Naive thymus-derived CD4-positive, alpha-beta T cell (primary cell): ENCODE data around the gene B3GAT2. TPM values are rescaled to one million over a fixed set of nuclear protein-coding genes. Genes with fewer than 3 reads are reported as not detected.

Experiments
- ATAC-seq: fragments of 150-1000 bp; cut with Tn5 transposase; 2 replicates; pipeline ENCODE4 v1.10.0; 2021; ENCODE audit warnings: mild to moderate bottlenecking, moderate library complexity
- CTCF ChIA-PET: fragments of 350-600 bp; sonication (Branson Sonifier 250); formaldehyde crosslinking; loops from one replicate; lab custom pipeline; 2021; ENCODE audit warnings: antibody characterized with exemption; lab: Charles Lee
- POLR2A ChIA-PET: fragments of 350-600 bp; sonication (Branson Sonifier 250); formaldehyde crosslinking; loops from one replicate; lab custom pipeline; 2021; ENCODE audit warnings: antibody characterized with exemption, inconsistent platforms; lab: Charles Lee
- DNase-seq, 9 donors: peaks; one replicate each; pipeline versions ENCODE4 v3.0.0 to v3.0.0-alpha.2; 2020 to 2022; ENCODE audit warnings: mixed read lengths in 1 of 9
- H3K27ac ChIP-seq: one replicate; pipeline ENCODE4 v1.7.0; 2013; ENCODE audit warnings: mild to moderate bottlenecking, low read depth, low read length, moderate library complexity
- H3K27me3 ChIP-seq, 2 donors: one replicate each; pipeline ENCODE4 v1.7.0; 2013; ENCODE audit warnings: low read length in 2 of 2, mild to moderate bottlenecking in 2 of 2, moderate library complexity in 2 of 2; ENCODE audit not compliant: control insufficient read depth in 2 of 2, insufficient read depth in 2 of 2
- H3K36me3 ChIP-seq, 3 experiments: 1 replicate in 2 of 3; 2 replicates in 1 of 3; pipeline ENCODE4 v1.7.0; 2013; ENCODE audit warnings: low read length in 3 of 3, mild to moderate bottlenecking in 3 of 3, moderate library complexity in 1 of 3; ENCODE audit not compliant: insufficient read depth in 3 of 3, control insufficient read depth in 2 of 3
- H3K4me1 ChIP-seq, 2 donors: one replicate each; pipeline ENCODE4 v1.7.0; 2013; ENCODE audit warnings: low read length in 2 of 2, mild to moderate bottlenecking in 2 of 2, moderate library complexity in 1 of 2; ENCODE audit not compliant: control insufficient read depth in 2 of 2, insufficient read depth in 2 of 2
- H3K4me3 ChIP-seq: 2 replicates; pipeline ENCODE4 v1.7.0; 2013; ENCODE audit warnings: mild to moderate bottlenecking, low read length
- H3K9me3 ChIP-seq, 3 experiments: 1 replicate in 2 of 3; 2 replicates in 1 of 3; pipeline ENCODE4 v1.7.0; 2013; ENCODE audit warnings: low read length in 3 of 3; ENCODE audit not compliant: control insufficient read depth in 2 of 3
- H3K27ac Mint-ChIP-seq, 9 donors: one replicate each; pipeline ENCODE4 v1.8.0; 2020 to 2022; ENCODE audit warnings: mixed read lengths in 9 of 9, mild to moderate bottlenecking in 8 of 9, moderate library complexity in 5 of 9, inconsistent platforms in 2 of 9
- H3K27me3 Mint-ChIP-seq, 5 donors: one replicate each; pipeline ENCODE4 v1.8.0; 2021 to 2022; ENCODE audit warnings: mixed read lengths in 5 of 5, mild to moderate bottlenecking in 1 of 5
- H3K36me3 Mint-ChIP-seq, 5 donors: one replicate each; pipeline ENCODE4 v1.8.0; 2020 to 2022; ENCODE audit warnings: mixed read lengths in 5 of 5, mild to moderate bottlenecking in 3 of 5, inconsistent platforms in 1 of 5
- H3K4me1 Mint-ChIP-seq, 7 donors: one replicate each; pipeline ENCODE4 v1.8.0; 2020 to 2022; ENCODE audit warnings: mixed read lengths in 7 of 7, mild to moderate bottlenecking in 3 of 7, inconsistent platforms in 1 of 7
- H3K4me3 Mint-ChIP-seq, 10 donors: one replicate each; pipeline ENCODE4 v1.8.0; 2020 to 2022; ENCODE audit warnings: mild to moderate bottlenecking in 10 of 10, mixed read lengths in 10 of 10, moderate library complexity in 6 of 10, inconsistent platforms in 2 of 10
- H3K9me3 Mint-ChIP-seq, 11 donors: one replicate each; pipeline ENCODE4 v1.8.0; 2020 to 2022; ENCODE audit warnings: mixed read lengths in 11 of 11, mild to moderate bottlenecking in 4 of 11, inconsistent platforms in 1 of 11, moderate library complexity in 1 of 11
- intact Hi-C, 2 donors: fragments of 100-400 bp; cut with micrococcal nuclease; formaldehyde crosslinking; loops; one replicate each; pipeline ENCODE4 v1.15.1; 2023
- polyA plus RNA-seq, 2 donors: library from polyadenylated mRNA; unstranded; fragments of 300-500 nt; fragmentation: Illumina TruSeq; gene quantifications; one replicate each; pipeline ENCODE4 v1.2.3, GENCODE V29; 2021
- total RNA-seq, 6 experiments: library from RNA in 5 of 6; stranded (reverse) in 5 of 6; gene quantifications; 1 replicate in 5 of 6; 2 replicates in 1 of 6; pipeline ENCODE4 v1.2.3 and lab custom pipeline; 2021 to 2026

The B3GAT2 gene
- total and polyA plus RNA-seq, 7 experiments from 2014 or later: 0.49 to 0.72 TPM; not detected in 5

GRCh38 chr6:70849348-70850069, 107.4 kb downstream of the B3GAT2 start:
- Histone ChIP-seq H3K9me3 (no peaks in the 10 kb centered on the region), H3K36me3 (peaks cover 0 to 10% (median 0%) of the 10 kb centered on the region in 3 experiments), H3K4me3 (no peak overlapping the region), H3K27ac (no peak overlapping the region), H3K27me3 (no peaks in the 10 kb centered on the region), H3K4me1 (no peaks in the 10 kb centered on the region)
- DNase-seq: no peak
- H3K36me3 Mint-ChIP-seq: peaks cover 0 to 24% (median 13%) of the 10 kb centered on the region in 5 donors
- no peaks in the 10 kb centered on the region for H3K27me3 Mint-ChIP-seq
- peaks cover 3 to 28% (median 19%) of the 10 kb centered on the region in 7 donors for H3K4me1 Mint-ChIP-seq
- ChIA-PET POLR2A (no interaction called here), CTCF (interaction anchor here (0.6 kb wide), 1 partner anchor 35 kb away, joined by 3 read pairs; no protein-coding TSS in a partner anchor)
- no peak overlapping the region for H3K4me3 Mint-ChIP-seq
- no peak overlapping the region for H3K27ac Mint-ChIP-seq
- intact Hi-C loops: no loop called here
- ATAC-seq: no peak
- H3K9me3 Mint-ChIP-seq: no peaks in the 10 kb centered on the region

GRCh38 chr6:70847106-70848084, 109.5 kb downstream of the B3GAT2 start:
- intact Hi-C loops: no loop called here

GRCh38 chr6:70846207-70846835, 110.5 kb downstream of the B3GAT2 start:
- intact Hi-C loops: no loop called here
- Mint-ChIP-seq H3K4me1 (peaks cover 3 to 33% (median 19%) of the 10 kb centered on the region in 7 donors), H3K27ac (peak overlapping the region in 1 of 9 donors; percentile 55), H3K4me3 (peak overlapping the region in 1 of 10 donors; percentile 30), H3K27me3 (no peaks in the 10 kb centered on the region), H3K36me3 (peaks cover 7 to 22% (median 9%) of the 10 kb centered on the region in 5 donors), H3K9me3 (no peaks in the 10 kb centered on the region)
- Histone ChIP-seq H3K27ac (no peak overlapping the region), H3K4me1 (no peaks in the 10 kb centered on the region), H3K36me3 (no peaks in the 10 kb centered on the region), H3K4me3 (no peak overlapping the region), H3K27me3 (no peaks in the 10 kb centered on the region), H3K9me3 (no peaks in the 10 kb centered on the region)
- ChIA-PET POLR2A (no interaction called here), CTCF (no interaction called here)
- ATAC-seq: no peak
- DNase-seq: no peak

More at GRCh38 chr6:70847106-70848084, 109.5 kb downstream of the B3GAT2 start:
- ATAC-seq (no peak), DNase-seq (no peak)
- Mint-ChIP-seq H3K9me3 (no peaks in the 10 kb centered on the region), H3K36me3 (peaks cover under 1 to 18% (median 8%) of the 10 kb centered on the region in 5 donors), H3K27ac (peak overlapping the region in 5 of 9 donors; percentile 2 to 54 (median 22)), H3K4me3 (no peak overlapping the region), H3K4me1 (peaks cover 3 to 33% (median 19%) of the 10 kb centered on the region in 7 donors), H3K27me3 (no peaks in the 10 kb centered on the region)
- Histone ChIP-seq H3K36me3 (peaks cover 0 to 7% (median 0%) of the 10 kb centered on the region in 3 experiments), H3K9me3 (no peaks in the 10 kb centered on the region), H3K4me3 (no peak overlapping the region), H3K27me3 (no peaks in the 10 kb centered on the region), H3K4me1 (no peaks in the 10 kb centered on the region), H3K27ac (no peak overlapping the region)
- POLR2A ChIA-PET: no interaction called here
- CTCF ChIA-PET: no interaction called here

- Mint-ChIP-seq H3K4me3 (no peak overlapping the region), H3K27ac (no peak overlapping the region), H3K9me3 (no peaks in the 10 kb centered on the region), H3K4me1 (peaks cover 3 to 33% (median 19%) of the 10 kb centered on the region in 7 donors), H3K27me3 (no peaks in the 10 kb centered on the region), H3K36me3 (peaks cover 7 to 24% (median 13%) of the 10 kb centered on the region in 5 donors)
- H3K27ac ChIP-seq: no peak overlapping the region
- no peaks in the 10 kb centered on the region for H3K27me3 ChIP-seq
- DNase-seq (no peak), ATAC-seq (no peak)
- H3K9me3 ChIP-seq: no peaks in the 10 kb centered on the region
- intact Hi-C loops: no loop called here
- no peaks in the 10 kb centered on the region for H3K4me1 ChIP-seq
- no peaks in the 10 kb centered on the region for H3K36me3 ChIP-seq
- ChIA-PET POLR2A (no interaction called here), CTCF (no interaction called here)
- H3K4me3 ChIP-seq: no peak overlapping the region
Measured at GRCh38 chr6:70844301-70844700, 112.6 kb downstream of the B3GAT2 start.

GRCh38 chr6:70843328-70843918, 113.4 kb downstream of the B3GAT2 start:
- Histone ChIP-seq H3K4me3 (no peak overlapping the region), H3K9me3 (no peaks in the 10 kb centered on the region), H3K36me3 (no peaks in the 10 kb centered on the region), H3K27me3 (no peaks in the 10 kb centered on the region), H3K4me1 (no peaks in the 10 kb centered on the region), H3K27ac (no peak overlapping the region)
- H3K27ac Mint-ChIP-seq: peak overlapping the region in 2 of 9 donors; percentile 46 to 63
- POLR2A ChIA-PET: no interaction called here
- no peaks in the 10 kb centered on the region for H3K27me3 Mint-ChIP-seq
- intact Hi-C loops: no loop called here
- peaks cover 4 to 28% (median 20%) of the 10 kb centered on the region in 7 donors for H3K4me1 Mint-ChIP-seq
- peaks cover 7 to 31% (median 14%) of the 10 kb centered on the region in 5 donors for H3K36me3 Mint-ChIP-seq
- ATAC-seq (no peak), DNase-seq (no peak)
- CTCF ChIA-PET: no interaction called here
- no peak overlapping the region for H3K4me3 Mint-ChIP-seq
- H3K9me3 Mint-ChIP-seq: no peaks in the 10 kb centered on the region

GRCh38 chr6:70842541-70842940, 114.3 kb downstream of the B3GAT2 start:
- H3K27ac Mint-ChIP-seq: peak overlapping the region in 1 of 9 donors; percentile 51
- H3K4me1 Mint-ChIP-seq: peaks cover 4 to 23% (median 17%) of the 10 kb centered on the region in 7 donors
- no peaks in the 10 kb centered on the region for H3K9me3 ChIP-seq
- H3K27me3 Mint-ChIP-seq: no peaks in the 10 kb centered on the region
- H3K27me3 ChIP-seq: no peaks in the 10 kb centered on the region
- ChIA-PET POLR2A (no interaction called here), CTCF (no interaction called here)
- H3K4me3 ChIP-seq: no peak overlapping the region
- H3K4me1 ChIP-seq: no peaks in the 10 kb centered on the region
- intact Hi-C loops: no loop called here
- H3K4me3 Mint-ChIP-seq: no peak overlapping the region
- no peaks in the 10 kb centered on the region for H3K36me3 ChIP-seq
- no peak for ATAC-seq
- H3K27ac ChIP-seq: no peak overlapping the region
- DNase-seq: no peak
- peaks cover 7 to 34% (median 16%) of the 10 kb centered on the region in 5 donors for H3K36me3 Mint-ChIP-seq
- H3K9me3 Mint-ChIP-seq: no peaks in the 10 kb centered on the region
